GM21723 (cell line): Measurements from ENCODE around the gene FARP1.

Experiments
- ATAC-seq: cut with Tn5 transposase; IDR thresholded peaks from one replicate; pipeline ENCODE4 v1.9.1; 2021; ENCODE audit warnings: mild to moderate bottlenecking, moderate library complexity; ENCODE audit not compliant: unreplicated experiment

FARP1 gene, protein sequence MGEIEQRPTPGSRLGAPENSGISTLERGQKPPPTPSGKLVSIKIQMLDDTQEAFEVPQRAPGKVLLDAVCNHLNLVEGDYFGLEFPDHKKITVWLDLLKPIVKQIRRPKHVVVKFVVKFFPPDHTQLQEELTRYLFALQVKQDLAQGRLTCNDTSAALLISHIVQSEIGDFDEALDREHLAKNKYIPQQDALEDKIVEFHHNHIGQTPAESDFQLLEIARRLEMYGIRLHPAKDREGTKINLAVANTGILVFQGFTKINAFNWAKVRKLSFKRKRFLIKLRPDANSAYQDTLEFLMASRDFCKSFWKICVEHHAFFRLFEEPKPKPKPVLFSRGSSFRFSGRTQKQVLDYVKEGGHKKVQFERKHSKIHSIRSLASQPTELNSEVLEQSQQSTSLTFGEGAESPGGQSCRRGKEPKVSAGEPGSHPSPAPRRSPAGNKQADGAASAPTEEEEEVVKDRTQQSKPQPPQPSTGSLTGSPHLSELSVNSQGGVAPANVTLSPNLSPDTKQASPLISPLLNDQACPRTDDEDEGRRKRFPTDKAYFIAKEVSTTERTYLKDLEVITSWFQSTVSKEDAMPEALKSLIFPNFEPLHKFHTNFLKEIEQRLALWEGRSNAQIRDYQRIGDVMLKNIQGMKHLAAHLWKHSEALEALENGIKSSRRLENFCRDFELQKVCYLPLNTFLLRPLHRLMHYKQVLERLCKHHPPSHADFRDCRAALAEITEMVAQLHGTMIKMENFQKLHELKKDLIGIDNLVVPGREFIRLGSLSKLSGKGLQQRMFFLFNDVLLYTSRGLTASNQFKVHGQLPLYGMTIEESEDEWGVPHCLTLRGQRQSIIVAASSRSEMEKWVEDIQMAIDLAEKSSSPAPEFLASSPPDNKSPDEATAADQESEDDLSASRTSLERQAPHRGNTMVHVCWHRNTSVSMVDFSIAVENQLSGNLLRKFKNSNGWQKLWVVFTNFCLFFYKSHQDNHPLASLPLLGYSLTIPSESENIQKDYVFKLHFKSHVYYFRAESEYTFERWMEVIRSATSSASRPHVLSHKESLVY

DNA sequence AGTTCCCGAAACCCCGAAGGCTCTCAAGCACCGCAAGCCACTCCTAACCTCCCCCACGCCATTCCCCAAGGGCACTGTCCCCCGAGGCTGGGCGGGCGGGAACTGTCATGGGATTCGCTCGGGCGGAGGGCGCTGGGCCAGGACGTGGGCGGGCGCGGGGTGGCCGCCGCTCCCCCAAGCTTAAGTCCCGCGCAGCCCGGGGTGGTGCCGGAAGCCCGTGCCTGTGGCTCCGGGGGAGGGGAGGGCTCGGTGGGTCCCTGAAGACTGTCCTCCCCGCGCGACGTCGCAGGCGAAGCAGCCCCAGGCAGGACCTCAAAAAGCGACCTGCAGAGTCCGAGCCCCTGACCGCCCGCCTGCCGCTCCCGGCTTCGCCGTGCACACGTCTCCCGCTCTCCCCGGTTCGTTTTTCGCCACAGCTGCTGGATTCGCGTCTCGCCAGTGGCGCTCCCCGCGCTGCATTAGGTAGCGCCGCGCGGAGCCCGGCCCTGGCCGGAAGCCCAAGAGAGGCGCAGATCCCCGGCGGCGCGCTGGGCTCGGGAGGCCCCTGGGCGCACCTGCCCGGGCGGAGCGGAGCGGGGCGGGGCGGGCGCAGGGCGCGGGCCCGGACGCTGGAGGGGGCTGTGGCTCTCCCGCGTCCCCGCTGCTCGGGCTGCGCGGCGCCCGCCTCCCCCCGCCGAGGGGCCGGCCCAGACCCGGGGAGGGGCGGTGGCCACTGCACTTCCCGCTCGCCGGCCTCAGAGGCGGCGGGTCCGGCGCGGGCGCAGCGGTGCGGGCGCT is at the start of gene FARP1:
FARP1 (plus strand) TSS at position 715 of the 777 bp plus-strand sequence. CDS start 70,149 bp downstream, outside the sequence.
- ATAC-seq, result peak; percentile 80

GRCh38 chr13:98094678-98095266 is 48.1 kb upstream of the FARP1 start:
- ATAC-seq, result no peak

DNA sequence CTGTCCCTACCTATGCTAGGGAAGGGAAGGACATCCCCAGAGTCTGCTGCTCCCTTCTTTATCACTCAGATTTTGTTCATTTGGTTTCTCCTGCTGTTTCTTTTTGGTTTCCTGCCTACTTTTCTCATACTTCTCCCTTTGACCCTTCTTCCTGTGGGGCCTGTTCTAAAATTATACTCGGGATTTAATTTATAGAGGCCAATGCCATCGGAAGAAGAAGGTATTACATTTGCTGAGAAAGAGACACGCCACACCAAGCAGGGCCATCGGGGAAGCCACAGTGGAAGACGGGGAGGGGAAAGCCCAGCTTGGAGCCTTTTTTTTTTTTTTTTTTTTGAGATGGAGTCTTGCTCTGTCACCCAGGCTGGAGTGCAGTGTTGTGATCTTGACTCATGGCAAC is 46.8 kb upstream of the FARP1 start:
- no peak for ATAC-seq

GRCh38 chr13:98097749-98098148 is 45.1 kb upstream of the FARP1 start:
- no peak for ATAC-seq

DNA sequence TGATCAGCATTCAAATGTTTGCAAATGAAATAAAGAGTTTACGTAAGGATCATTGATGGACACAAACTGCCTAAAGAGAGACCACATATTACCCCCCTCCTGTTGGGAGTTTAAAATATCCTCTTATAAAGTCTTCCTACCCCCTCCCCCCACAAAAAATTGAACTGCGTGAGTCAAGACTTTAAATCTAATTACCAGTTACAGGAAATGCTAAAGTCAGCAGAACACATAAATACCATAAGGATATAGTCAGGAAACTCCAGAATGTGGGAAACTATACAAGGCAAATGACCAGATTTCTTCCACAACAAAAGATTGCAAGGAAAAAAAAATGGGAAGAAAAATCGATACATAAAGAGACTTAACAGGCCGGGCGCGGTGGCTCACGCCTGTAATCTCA is 44.4 kb upstream of the FARP1 start:
- ATAC-seq, result no peak

DNA sequence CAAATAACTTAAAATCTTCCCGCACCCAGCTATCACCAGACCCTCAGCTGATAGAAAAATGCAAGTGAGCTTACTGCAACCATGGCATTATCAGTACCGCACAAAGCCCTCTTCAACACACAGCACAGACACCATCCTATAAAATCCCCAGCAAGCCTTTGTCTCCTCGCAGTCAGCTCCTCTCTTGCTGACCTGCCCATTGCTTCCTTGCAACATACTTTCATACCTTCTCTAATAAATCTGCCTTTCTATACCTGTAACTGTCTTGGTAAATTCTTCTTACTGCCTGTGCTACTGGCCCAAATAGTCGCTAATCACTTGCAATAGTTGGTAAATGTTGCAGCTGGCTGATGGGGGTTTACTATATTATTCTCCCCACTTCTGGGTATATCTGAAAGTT is 43.3 kb upstream of the FARP1 start:
- ATAC-seq, result no peak

DNA sequence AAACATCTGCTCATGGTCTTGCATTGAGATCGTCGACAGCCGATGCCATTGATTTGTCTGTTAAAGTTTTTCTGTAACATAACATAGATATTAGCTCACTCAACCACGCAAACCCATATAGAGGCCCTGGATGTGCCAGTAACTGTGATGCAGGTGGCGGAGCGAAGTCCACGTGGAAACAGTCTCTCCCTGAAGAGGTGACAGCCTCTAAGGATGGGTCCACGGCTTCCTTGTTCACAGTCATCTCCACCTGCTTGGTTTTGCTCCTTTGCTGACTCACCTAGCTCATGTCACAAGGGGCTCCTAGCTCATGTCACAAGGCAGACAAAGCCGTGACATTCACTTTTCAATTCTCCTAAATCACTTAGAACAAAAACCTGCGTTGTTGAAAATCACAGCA is 42.4 kb upstream of the FARP1 start:
- ATAC-seq, result no peak

GRCh38 chr13:98103531-98103930 is 39.4 kb upstream of the FARP1 start:
- no peak for ATAC-seq

GRCh38 chr13:98103942-98104880 is 38.7 kb upstream of the FARP1 start:
- no peak for ATAC-seq

- no peak for ATAC-seq
Measured at GRCh38 chr13:98105929-98106336, 37.0 kb upstream of the FARP1 start.

DNA sequence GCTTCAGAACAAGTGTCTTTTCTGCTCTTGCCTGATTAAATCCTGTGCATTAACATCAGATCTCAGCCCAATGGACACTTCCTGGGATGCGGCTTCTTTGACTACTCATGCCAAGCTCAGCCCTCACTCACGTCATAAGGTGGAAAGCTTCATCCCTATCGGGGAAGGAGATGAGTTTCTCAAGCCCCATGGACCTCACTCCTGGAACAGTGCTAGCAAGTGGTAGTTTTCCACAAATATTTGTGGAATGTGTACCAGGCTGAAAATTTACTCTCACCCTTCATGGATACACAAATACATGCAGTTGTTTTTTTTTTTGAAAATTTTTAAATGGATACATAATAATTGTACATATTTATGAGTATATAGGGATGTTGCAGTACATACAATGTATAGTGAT is 34.6 kb upstream of the FARP1 start:
- no peak for ATAC-seq

DNA sequence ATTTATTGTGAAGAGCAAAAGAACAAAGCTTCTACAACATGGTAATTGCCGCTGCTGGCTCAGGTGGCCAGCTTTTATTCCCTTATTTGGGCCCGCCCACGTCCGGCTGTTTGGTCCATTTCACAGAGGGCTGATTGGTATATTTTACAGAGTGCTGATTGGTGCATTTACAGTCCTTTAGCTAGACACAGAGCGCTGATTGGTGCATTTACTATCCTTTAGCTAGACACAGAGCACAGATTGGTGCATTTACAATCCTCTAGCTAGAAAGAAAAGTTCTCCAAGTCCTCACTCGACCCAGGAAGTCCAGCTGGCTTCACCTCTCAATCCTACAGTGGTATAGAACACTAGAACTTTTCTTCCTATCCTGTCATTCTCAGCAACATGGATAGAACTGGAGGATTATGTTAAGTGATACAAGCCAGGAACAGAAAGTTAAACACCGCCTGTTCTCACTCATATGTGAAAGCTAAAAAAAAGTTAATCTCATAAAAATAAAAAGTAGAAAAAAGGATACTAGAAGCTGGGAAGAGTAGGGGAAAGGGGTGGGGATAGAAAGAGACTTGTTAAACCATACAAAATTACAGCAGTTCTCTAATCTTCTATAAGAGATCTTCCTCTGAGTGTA is 33.6 kb upstream of the FARP1 start:
- ATAC-seq, result no peak

DNA sequence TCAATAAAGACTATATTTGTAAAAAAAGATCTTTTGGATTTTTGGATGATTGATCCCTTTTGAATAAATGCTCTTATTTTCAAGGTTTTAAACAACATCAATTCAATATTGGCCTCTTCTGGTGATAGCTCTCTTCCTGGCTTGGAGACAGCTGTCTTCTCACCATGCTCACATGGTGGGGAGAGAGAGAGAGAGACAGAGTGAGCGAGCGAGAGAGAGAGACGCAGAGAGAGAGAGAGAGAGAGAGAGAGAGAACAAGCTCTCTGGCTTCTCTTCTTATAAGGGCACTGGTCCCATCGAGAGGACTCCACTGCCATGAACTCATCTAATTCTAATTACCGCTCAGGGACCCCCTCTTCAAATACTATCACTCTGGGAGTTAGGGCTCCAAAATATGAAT is 32.1 kb upstream of the FARP1 start:
- ATAC-seq, result no peak

DNA sequence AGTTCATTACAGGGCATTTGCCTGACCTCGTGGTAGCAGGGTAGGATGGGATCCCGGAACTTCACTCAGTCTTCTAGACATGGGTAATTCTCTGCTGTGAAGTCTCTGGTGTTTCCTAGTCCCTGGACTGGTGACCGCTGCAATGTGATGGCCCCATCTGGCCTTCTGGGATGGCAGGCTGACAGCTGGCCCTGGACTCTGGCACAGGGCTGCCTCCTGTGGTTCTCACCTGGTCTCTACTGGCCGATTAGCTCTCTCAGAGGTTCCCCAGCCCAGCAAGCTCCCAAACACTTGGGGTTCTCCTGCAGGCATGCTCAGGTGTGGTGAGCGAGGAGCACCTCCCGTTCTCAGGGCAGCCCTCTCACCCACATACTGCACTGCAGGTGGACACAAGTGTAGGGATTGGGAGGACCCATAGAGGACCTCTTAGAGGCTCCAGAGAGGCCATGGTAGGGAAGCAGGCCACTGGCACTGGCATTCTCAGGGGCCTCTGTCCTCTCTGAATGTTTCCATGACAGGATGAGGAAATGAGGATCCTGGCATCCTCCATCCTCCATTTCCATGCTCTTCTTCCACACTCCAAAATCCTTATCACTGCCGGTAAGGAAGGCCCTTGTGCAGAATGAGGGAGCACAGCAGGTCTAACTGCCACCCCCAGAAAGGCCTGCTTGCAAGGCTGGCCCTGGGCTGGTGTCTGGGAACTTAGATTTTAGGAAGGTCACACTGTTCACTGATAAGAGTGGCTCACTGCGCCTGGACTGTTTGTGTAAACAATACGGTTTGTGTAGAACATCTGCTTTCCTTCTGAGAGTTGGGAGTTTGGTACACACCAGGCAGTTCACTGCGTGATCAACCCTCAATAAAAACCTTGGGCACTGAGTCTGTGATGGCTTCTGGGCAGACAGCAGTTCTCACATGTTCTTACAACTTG is 31.5 kb upstream of the FARP1 start:
- no peak for ATAC-seq

DNA sequence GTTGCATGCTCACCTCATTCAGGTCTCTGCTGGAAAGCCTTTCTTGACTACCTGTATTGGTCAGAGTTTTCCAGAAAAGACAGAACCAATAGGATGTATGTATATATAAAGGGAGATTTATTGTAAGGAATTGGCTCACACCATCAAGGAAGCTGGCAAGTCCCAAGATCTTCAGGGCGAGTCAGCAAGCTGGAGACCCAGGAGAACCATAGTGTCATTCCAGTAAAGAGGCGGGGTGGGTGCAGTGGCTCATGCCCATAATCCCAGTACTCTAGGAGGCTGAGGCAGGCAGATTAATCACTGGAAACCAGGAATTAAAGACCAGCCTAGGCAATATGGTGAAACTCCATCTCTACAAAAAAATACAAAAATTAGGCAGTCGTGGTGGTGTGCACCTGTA is 30.4 kb upstream of the FARP1 start:
- no peak for ATAC-seq

GRCh38 chr13:98118865-98119264 is 24.0 kb upstream of the FARP1 start:
- no peak for ATAC-seq

DNA sequence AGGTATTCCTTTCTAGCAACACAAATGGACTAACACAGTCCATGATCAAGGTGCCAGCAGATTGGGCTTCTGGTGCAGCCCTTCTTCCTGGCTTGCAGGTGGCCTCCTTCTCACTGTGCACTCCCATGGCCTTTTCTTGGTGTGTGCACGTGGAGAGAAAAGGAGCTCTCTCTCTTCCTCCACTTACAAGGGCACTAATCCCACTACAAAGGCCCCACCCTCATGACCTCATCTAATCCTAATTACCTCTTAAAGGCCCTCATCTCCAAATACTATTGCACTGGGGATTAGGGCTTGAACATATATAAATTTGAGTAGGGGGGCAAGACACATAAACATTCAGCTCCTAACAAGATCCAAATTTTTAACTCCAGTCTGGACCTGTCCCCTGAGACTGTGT is 19.7 kb upstream of the FARP1 start:
- no peak for ATAC-seq
